ENCODE results near the gene ZNF503. TPM values are rescaled to one million over a fixed set of nuclear protein-coding genes. Genes with fewer than 3 reads are reported as not detected.

The ZNF503 gene, protein sequence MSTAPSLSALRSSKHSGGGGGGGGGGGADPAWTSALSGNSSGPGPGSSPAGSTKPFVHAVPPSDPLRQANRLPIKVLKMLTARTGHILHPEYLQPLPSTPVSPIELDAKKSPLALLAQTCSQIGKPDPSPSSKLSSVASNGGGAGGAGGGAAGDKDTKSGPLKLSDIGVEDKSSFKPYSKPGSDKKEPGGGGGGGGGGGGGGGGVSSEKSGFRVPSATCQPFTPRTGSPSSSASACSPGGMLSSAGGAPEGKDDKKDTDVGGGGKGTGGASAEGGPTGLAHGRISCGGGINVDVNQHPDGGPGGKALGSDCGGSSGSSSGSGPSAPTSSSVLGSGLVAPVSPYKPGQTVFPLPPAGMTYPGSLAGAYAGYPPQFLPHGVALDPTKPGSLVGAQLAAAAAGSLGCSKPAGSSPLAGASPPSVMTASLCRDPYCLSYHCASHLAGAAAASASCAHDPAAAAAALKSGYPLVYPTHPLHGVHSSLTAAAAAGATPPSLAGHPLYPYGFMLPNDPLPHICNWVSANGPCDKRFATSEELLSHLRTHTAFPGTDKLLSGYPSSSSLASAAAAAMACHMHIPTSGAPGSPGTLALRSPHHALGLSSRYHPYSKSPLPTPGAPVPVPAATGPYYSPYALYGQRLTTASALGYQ
- 10 to 100 TPM; 12.1 to 99.4 (median 26.0) TPM for total RNA-seq

DNA sequence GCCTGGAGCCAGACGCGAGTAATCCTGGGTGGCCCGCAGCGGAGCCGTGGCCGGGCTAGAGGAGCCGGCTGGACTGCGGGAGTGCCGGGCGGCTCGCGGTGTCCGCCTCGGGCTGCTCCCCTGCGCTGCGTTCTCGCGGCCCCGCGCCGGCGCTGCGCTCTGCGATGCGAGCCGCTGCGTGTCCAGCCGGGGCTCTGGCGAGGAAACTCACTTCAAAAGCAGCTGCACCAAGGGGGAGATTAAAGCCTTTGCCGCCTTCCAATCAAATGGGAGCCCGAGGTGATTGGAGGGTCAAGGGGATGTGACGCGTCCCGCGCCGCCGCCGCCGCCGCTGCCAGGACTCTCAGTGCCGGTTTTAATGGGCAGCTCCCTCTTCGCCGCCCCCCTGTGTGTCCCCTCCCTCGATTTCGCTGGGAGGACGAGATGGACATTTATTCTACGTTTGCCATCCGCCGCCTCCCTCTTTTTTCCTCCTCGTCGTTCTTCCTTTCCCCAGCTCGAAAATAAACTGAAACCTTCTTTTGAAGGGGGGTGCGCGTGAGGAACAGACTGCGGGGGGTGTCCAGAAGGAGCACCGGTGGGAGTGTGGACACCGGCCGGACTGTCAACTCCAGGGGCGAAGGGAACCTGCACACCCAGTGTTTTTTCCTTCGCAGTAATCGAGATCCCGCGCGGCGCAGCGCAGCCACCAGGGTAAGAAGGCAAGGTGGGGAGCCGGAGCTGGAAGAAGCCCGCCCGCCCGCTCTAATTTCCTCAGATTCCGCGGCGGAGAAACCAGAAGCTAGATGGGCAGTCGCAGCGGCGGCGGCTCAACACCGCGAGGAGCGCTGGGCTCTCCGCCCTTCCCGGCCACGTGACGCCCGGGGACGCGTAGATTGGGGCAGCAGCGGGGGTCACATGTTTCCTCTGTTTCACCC lies at the start of gene ZNF503:
Gene ZNF503 (minus strand): TSS at position 196 of the 917 bp plus-strand sequence. CDS start 345 bp downstream, outside the sequence.
- Histone ChIP-seq H3K4me1 (peaks cover 0 to 7% of the 10 kb centered on the region in 2 donors), H3K27me3 (no peaks in the 10 kb centered on the region), H3K27ac (peak within 1 kb of the TSS; percentile 97 to 98), H3K9me3 (no peaks in the 10 kb centered on the region), H3K36me3 (no peaks in the 10 kb centered on the region), H3K4me3 (peak within 1 kb of the TSS; percentile 81 to 82)
- TF ChIP-seq, protein P1, sequence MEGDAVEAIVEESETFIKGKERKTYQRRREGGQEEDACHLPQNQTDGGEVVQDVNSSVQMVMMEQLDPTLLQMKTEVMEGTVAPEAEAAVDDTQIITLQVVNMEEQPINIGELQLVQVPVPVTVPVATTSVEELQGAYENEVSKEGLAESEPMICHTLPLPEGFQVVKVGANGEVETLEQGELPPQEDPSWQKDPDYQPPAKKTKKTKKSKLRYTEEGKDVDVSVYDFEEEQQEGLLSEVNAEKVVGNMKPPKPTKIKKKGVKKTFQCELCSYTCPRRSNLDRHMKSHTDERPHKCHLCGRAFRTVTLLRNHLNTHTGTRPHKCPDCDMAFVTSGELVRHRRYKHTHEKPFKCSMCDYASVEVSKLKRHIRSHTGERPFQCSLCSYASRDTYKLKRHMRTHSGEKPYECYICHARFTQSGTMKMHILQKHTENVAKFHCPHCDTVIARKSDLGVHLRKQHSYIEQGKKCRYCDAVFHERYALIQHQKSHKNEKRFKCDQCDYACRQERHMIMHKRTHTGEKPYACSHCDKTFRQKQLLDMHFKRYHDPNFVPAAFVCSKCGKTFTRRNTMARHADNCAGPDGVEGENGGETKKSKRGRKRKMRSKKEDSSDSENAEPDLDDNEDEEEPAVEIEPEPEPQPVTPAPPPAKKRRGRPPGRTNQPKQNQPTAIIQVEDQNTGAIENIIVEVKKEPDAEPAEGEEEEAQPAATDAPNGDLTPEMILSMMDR (IDR thresholded peaks at IDR 0.05): peak; percentile 16 to 76 (median 38)
- TF ChIP-seq POLR2A (IDR thresholded peaks at IDR 0.05): peak; percentile 98 to 99
- peak; percentile 98 to 99 for DNase-seq
- intact Hi-C loops (cut with DNase I; ENCODE audit: low total_unique reads): no loop called here

DNA sequence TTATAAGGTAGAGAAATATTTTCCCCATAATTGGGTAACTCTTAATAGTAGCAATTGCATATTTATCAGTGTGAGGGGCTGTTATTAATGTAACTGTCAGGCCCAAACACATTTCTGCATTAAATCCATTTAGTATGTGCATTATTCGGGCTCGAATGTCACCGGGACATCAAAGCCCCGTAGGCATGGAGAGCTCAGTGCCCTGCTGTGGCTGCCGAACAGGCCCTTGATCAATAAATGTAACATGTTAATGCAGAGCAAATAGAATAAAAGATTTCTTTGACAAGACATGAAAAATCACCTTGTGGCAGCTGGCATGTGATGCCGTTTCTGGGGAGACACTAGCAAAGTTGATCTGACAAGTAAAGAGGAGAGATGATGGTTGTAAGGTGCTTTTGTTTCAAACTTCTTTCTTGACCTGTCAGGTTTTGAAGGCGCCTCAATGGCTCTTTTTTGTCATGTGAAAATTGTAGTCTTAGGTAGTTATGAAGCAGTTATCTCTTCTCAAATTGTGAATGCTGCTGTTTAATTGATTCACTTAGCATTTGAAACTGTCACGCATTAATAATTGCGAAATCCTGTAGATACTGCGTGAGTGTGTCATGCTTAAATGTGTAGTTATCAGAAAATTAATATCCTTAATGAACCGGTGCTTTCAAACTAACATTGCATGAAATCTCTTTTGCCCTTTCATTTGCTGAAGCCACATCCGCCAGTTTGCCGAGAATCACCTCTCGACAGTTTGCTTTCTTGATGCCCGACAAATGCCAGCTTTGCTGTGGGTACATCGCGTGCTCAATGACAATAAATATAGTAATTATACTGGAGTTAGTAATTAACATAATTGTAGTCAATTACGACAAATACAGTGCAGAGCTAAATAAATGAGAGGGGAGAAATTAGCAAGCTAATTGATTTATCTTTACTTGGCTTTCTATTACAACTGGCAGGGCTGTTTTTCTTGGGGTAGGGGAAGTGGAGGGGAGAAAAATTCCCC lies 49.4 kb upstream of the ZNF503 start:
- Histone ChIP-seq H3K4me3 (no peak overlapping the region), H3K27ac (no peak overlapping the region)
- no peak for TF ChIP-seq POLR2A (IDR thresholded peaks at IDR 0.05)
- TF ChIP-seq, protein P1 (IDR thresholded peaks at IDR 0.05): no peak

DNA sequence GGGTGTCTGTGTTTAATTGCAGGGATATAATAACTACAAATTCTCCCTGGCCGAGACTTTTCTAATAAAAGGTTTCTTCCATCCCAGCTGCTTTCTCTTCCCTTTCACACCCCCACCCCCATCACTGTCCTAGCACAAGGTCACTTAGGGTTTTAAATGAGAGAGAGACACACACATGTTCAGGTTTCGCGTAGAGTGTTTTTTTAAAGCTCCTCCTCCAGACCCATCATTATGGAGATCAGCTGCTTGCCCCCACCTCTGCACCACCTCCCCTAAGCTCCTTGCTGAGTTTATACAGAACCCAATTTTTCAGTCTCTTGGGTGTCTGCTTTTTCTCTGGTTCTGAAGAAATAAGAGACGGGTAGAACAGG lies 48.5 kb upstream of the ZNF503 start:
- no peak for DNase-seq
- intact Hi-C loops (cut with DNase I; ENCODE audit: low total_unique reads): no loop called here
- Histone ChIP-seq H3K9me3 (no peaks in the 10 kb centered on the region), H3K27ac (no peak overlapping the region), H3K4me3 (no peak overlapping the region), H3K36me3 (no peaks in the 10 kb centered on the region), H3K27me3 (no peaks in the 10 kb centered on the region), H3K4me1 (no peaks in the 10 kb centered on the region)
- TF ChIP-seq POLR2A (IDR thresholded peaks at IDR 0.05): no peak
- TF ChIP-seq, protein P1 (IDR thresholded peaks at IDR 0.05): no peak

More for the DNA sequence above, 49.4 kb upstream of the ZNF503 start:
- no peaks in the 10 kb centered on the region for H3K4me1 ChIP-seq
- no peaks in the 10 kb centered on the region for H3K27me3 ChIP-seq
- H3K9me3 ChIP-seq: no peaks in the 10 kb centered on the region
- intact Hi-C loops (cut with DNase I; ENCODE audit: low total_unique reads): no loop called here
- no peak for DNase-seq
- no peaks in the 10 kb centered on the region for H3K36me3 ChIP-seq

DNA sequence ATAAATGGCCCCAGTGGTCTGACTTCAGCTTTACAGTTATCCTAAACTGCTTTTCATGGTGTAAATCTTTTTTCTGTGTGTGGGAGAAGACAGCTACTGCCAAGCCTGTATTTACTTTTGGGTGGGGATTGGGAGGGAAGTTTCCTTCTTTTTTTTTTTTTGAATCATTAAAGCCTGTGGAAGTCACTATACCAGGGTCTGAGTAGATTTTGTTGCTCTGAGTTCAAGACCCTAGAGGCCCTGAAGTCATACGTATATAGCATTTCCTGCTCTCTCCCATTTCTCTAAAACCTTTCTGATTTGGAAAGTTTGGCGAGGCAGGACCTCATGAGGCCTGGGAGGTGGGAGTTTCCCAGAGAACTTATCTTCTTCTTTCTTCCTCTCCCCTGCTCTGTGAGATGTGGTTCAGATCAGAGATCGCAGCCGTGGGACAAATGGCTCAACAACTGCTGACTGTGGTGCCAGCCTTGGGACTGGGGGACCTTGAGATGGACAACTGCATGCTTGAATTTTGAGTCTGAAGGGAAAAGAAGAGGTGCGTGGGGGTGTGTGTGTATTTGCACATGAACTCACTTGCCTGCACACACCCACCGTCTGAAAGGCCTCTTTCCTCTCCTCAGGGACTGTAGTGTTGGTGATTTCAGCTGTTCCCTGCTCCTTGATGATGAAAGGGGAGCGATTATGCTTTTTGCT lies 48.0 kb upstream of the ZNF503 start:
- Histone ChIP-seq H3K36me3 (no peaks in the 10 kb centered on the region), H3K4me3 (no peak overlapping the region), H3K4me1 (no peaks in the 10 kb centered on the region), H3K27ac (no peak overlapping the region), H3K27me3 (no peaks in the 10 kb centered on the region), H3K9me3 (no peaks in the 10 kb centered on the region)
- intact Hi-C loops (cut with DNase I; ENCODE audit: low total_unique reads): no loop called here
- DNase-seq: no peak
- TF ChIP-seq POLR2A (IDR thresholded peaks at IDR 0.05): no peak
- TF ChIP-seq, protein P1 (IDR thresholded peaks at IDR 0.05): no peak

Measured in uterus (tissue), 4 donors.